HepG2 (cell line): Measurements from ENCODE around the gene HMGN4. TPM values are rescaled to one million over a fixed set of nuclear protein-coding genes. Genes with fewer than 3 reads are reported as not detected.

Experiments
- ATF3 ChIP-seq: sonication (generic); formaldehyde crosslinking; IDR thresholded peaks from 2 replicates; pipeline ENCODE4 v1.4.0; 2020; ENCODE audit warnings: missing genetic modification reagents
- ESRRA ChIP-seq: sonication (generic); formaldehyde crosslinking; IDR thresholded peaks from 2 replicates; pipeline ENCODE4 v1.5.1; 2020; ENCODE audit warnings: mild to moderate bottlenecking, low read depth, missing genetic modification reagents
- GTF2F1 ChIP-seq: fragments of 150-350 bp; IDR thresholded peaks from 2 replicates; pipeline ENCODE4 v1.6.1; 2014; ENCODE audit warnings: low read length
- HIC2 ChIP-seq: sonication (generic); formaldehyde crosslinking; IDR thresholded peaks from 2 replicates; pipeline ENCODE4 v1.9.0; 2022; ENCODE audit warnings: low read depth, missing genetic modification reagents
- HNF4G ChIP-seq, 2 experiments: sonication (generic) in 1 of 2; formaldehyde crosslinking in 1 of 2; IDR thresholded peaks; 2 replicates each; pipeline versions ENCODE4 v1.4.0 to v1.6.1; 2011 to 2020; ENCODE audit warnings: borderline replicate concordance in 2 of 2, low read depth in 2 of 2, mild to moderate bottlenecking in 2 of 2, low read length in 1 of 2, missing genetic modification reagents in 1 of 2, moderate library complexity in 1 of 2
- MAFK ChIP-seq, 2 experiments: IDR thresholded peaks in 1 of 2; conservative IDR thresholded peaks in 1 of 2; 2 replicates each; pipeline ENCODE4 v1.6.1; 2011; ENCODE audit warnings: improper control_type of control experiment in 2 of 2, low read length in 2 of 2
- MEIS2 ChIP-seq: sonication (generic); formaldehyde crosslinking; IDR thresholded peaks from 2 replicates; pipeline ENCODE4 v1.9.0; 2021; ENCODE audit warnings: mild to moderate bottlenecking, missing genetic modification reagents
- MTA1 ChIP-seq: sonication (generic); formaldehyde crosslinking; IDR thresholded peaks from 2 replicates; pipeline ENCODE4 v1.4.0; 2020; ENCODE audit warnings: missing genetic modification reagents, mild to moderate bottlenecking, borderline replicate concordance
- NKX3-1 ChIP-seq: sonication (generic); formaldehyde crosslinking; IDR thresholded peaks from 2 replicates; pipeline ENCODE4 v1.5.0; 2020; ENCODE audit warnings: missing genetic modification reagents
- NR3C1 ChIP-seq: sonication (generic); formaldehyde crosslinking; IDR thresholded peaks from 2 replicates; pipeline ENCODE4 v1.4.0; 2020; ENCODE audit warnings: missing genetic modification reagents
- PAXIP1 ChIP-seq: sonication (generic); formaldehyde crosslinking; conservative IDR thresholded peaks from 2 replicates; pipeline ENCODE4 v1.4.0; 2020; ENCODE audit warnings: mild to moderate bottlenecking, missing genetic modification reagents, moderate library complexity
- RARG ChIP-seq: sonication (generic); formaldehyde crosslinking; IDR thresholded peaks from 2 replicates; pipeline ENCODE4 v1.4.0; 2020; ENCODE audit warnings: low read depth, mild to moderate bottlenecking, missing genetic modification reagents
- STAT6 ChIP-seq: sonication (generic); formaldehyde crosslinking; IDR thresholded peaks from 2 replicates; pipeline ENCODE4 v1.4.0; 2020; ENCODE audit warnings: missing genetic modification reagents, mild to moderate bottlenecking, borderline replicate concordance
- SUZ12 ChIP-seq: fragments of 150-350 bp; IDR thresholded peaks from 2 replicates; pipeline ENCODE4 v1.6.1; 2014; ENCODE audit warnings: low read depth, low read length
- YY1 ChIP-seq: IDR thresholded peaks from 2 replicates; pipeline ENCODE4 v1.6.1; 2011; ENCODE audit warnings: low read length, low read depth, moderate library complexity, mild to moderate bottlenecking; ENCODE audit not compliant: insufficient read depth, insufficient replicate concordance
- ZFP62 ChIP-seq: sonication (generic); formaldehyde crosslinking; IDR thresholded peaks from 2 replicates; pipeline ENCODE4 v1.4.0; 2020; ENCODE audit warnings: missing genetic modification reagents
- ZNF20 ChIP-seq: sonication (generic); formaldehyde crosslinking; IDR thresholded peaks from 2 replicates; pipeline ENCODE4 v1.4.0; 2020; ENCODE audit warnings: mild to moderate bottlenecking, moderate library complexity, missing genetic modification reagents
- ZNF205 ChIP-seq: IDR thresholded peaks from 2 replicates; pipeline ENCODE4 v1.6.1; 2018; ENCODE audit warnings: missing biosample characterization, missing genetic modification reagents
- ZNF33A ChIP-seq: sonication (generic); formaldehyde crosslinking; IDR thresholded peaks from 2 replicates; pipeline ENCODE4 v1.5.1; 2020; ENCODE audit warnings: missing genetic modification reagents, mild to moderate bottlenecking, moderate library complexity, borderline replicate concordance
- ZNF432 ChIP-seq: sonication (generic); formaldehyde crosslinking; IDR thresholded peaks from 2 replicates; pipeline ENCODE4 v1.5.0; 2020; ENCODE audit warnings: missing genetic modification reagents, mild to moderate bottlenecking, borderline replicate concordance
- ZNF841 ChIP-seq: sonication (generic); formaldehyde crosslinking; IDR thresholded peaks from 2 replicates; pipeline ENCODE4 v1.8.1; 2023; ENCODE audit warnings: missing genetic modification reagents, borderline replicate concordance
- polyA plus RNA-seq, 8 experiments: library from polyadenylated mRNA; depleted of rRNA in 3 of 8; stranded (reverse) in 7 of 8; unstranded in 1 of 8; fragments of >200 nt; fragmentation: Illumina TruSeq in 4 of 8; extraction: Trizol in 4 of 8; gene quantifications; 2 replicates each; pipeline versions ENCODE4 v1.2.1 to v1.2.3, GENCODE V29; 2011 to 2016; ENCODE audit warnings: low read depth in 4 of 8, missing spikeins in 1 of 8, mixed read lengths in 1 of 8; ENCODE audit not compliant: insufficient read depth in 1 of 8
- total RNA-seq, 5 experiments: library from RNA; depleted of rRNA; stranded (reverse); fragments of >200 nt; fragmentation: Illumina TruSeq; extraction: Trizol; gene quantifications; 2 replicates each; pipeline ENCODE4 v1.2.3, GENCODE V29; 2016; ENCODE audit warnings: low read depth in 1 of 5

HMGN4 gene
- total and polyA plus RNA-seq, 2 of the 13 experiments (the other 11 are each of a cell fraction or from before 2014, with no cell fraction given): 39.9 to 52.1 TPM

GRCh38 chr6:26571592-26572296 lies 33.6 kb downstream of the HMGN4 start (continued):
- TF ChIP-seq HNF4G (IDR thresholded peaks at IDR 0.05; ENCODE audit: borderline replicate concordance, low read depth, low read length) (peak; percentile 85), HNF4G (CRISPR knock-in tag; IDR thresholded peaks at IDR 0.05; ENCODE audit: borderline replicate concordance, low read depth) (peak; percentile 64; the same call in 1 of the 2 replicates), NKX3-1 (peak; percentile 46; the same call in 1 of the 2 replicates), PAXIP1 (peak; percentile 60), ATF3 (CRISPR knock-in tag) (no peak; the same call in 1 of the 2 replicates), ZNF432 (no peak), ZNF33A (peak; percentile 67; the same call in 1 of the 2 replicates), YY1 (peak; percentile 84), SUZ12 (no peak), GTF2F1 (no peak; the same call in 1 of the 2 replicates), STAT6 (peak; percentile 81; the same call in 1 of the 2 replicates), ZNF20 (CRISPR knock-in tag) (no peak), MEIS2 (no peak; the same call in 1 of the 2 replicates), ZNF841 (CRISPR knock-in tag) (0 out of 2 replicates have a peak, but pooled peaks have one; percentile 36), MAFK (conservative IDR thresholded peaks at IDR 0.05 in 1 of 2, IDR thresholded peaks at IDR 0.05 in 1 of 2; ENCODE audit: low read length in 2 of 2) (no peak), HIC2 (CRISPR knock-in tag) (no peak), ZFP62 (no peak), RARG (CRISPR knock-in tag) (no peak), MTA1 (CRISPR knock-in tag) (no peak), ESRRA (no peak), NR3C1 (CRISPR knock-in tag) (no peak), ZNF205 (peak; percentile 96)
